HL-60 (cell line): ENCODE data around the gene HMOX1.
A peak's percentile ranks its signal among the peaks of the same experiment; 100 is the strongest.

Experiments used
- DNase-seq, 2 experiments: peaks; one replicate each; pipeline ENCODE4 v3.0.0-alpha.2; 2010 to 2020; ENCODE audit warnings: low read depth in 1 of 2, low spot score in 1 of 2
- H3K27ac ChIP-seq: fragments of 250-450 bp; sonication (Bioruptor Pico); replicated peaks from 2 replicates; pipeline ENCODE4 v1.5.1; 2020; ENCODE audit warnings: mild to moderate bottlenecking, moderate library complexity
- H3K27me3 ChIP-seq: fragments of 250-450 bp; sonication (Bioruptor Pico); 2 replicates; pipeline ENCODE4 v1.5.1; 2021; ENCODE audit warnings: mild to moderate bottlenecking, moderate library complexity; ENCODE audit not compliant: insufficient read depth, poor library complexity, severe bottlenecking
- H3K4me3 ChIP-seq: replicated peaks from 2 replicates; pipeline ENCODE4 v1.5.1; 2011; ENCODE audit warnings: mild to moderate bottlenecking, control low read depth, low read length; ENCODE audit not compliant: insufficient read depth
- CTCF ChIP-seq: IDR thresholded peaks from one replicate; pipeline ENCODE4 v1.5.1; 2011; ENCODE audit warnings: low read length, control low read depth, inconsistent platforms; ENCODE audit not compliant: insufficient read depth
- GABPA ChIP-seq: IDR thresholded peaks from 2 replicates; pipeline ENCODE4 v1.6.1; 2012; ENCODE audit warnings: low read depth
- POLR2AphosphoS5 ChIP-seq: IDR thresholded peaks from 2 replicates; pipeline ENCODE4 v1.6.1; 2012; ENCODE audit warnings: low read depth
- REST ChIP-seq: IDR thresholded peaks from 2 replicates; pipeline ENCODE4 v1.6.1; 2012; ENCODE audit warnings: low read depth; ENCODE audit not compliant: insufficient replicate concordance
- SPI1 ChIP-seq: IDR thresholded peaks from 2 replicates; pipeline ENCODE4 v1.6.1; 2012; ENCODE audit warnings: low read depth, mild to moderate bottlenecking, borderline replicate concordance

HMOX1 gene

GRCh38 chr22:35352214-35353111, 28.4 kb upstream of the HMOX1 start:
- Histone ChIP-seq H3K4me3 (no peak overlapping the region), H3K27ac (peak overlapping the region; percentile 26), H3K27me3 (peaks cover 4% of the 10 kb centered on the region)
- TF ChIP-seq POLR2AphosphoS5: no peak
- TF ChIP-seq CTCF: no peak
- TF ChIP-seq REST: no peak
- TF ChIP-seq SPI1: no peak
- no peak for TF ChIP-seq GABPA
- peak; percentile 46 to 85 for DNase-seq

GRCh38 chr22:35353318-35353717, 27.6 kb upstream of the HMOX1 start:
- Histone ChIP-seq H3K4me3 (no peak overlapping the region), H3K27me3 (peaks cover 4% of the 10 kb centered on the region), H3K27ac (peak overlapping the region; percentile 26)
- DNase-seq: no peak
- TF ChIP-seq REST (no peak), CTCF (no peak), SPI1 (no peak), POLR2AphosphoS5 (no peak), GABPA (no peak)

- Histone ChIP-seq H3K4me3 (no peak overlapping the region), H3K27me3 (peaks cover 4% of the 10 kb centered on the region), H3K27ac (no peak overlapping the region)
- no peak for TF ChIP-seq SPI1
- TF ChIP-seq REST: no peak
- no peak for TF ChIP-seq GABPA
- no peak for TF ChIP-seq POLR2AphosphoS5
- TF ChIP-seq CTCF: no peak
- DNase-seq: no peak
These were observed 26.8 kb upstream of the HMOX1 start for GRCh38 chr22:35354068-35354467.
